HG03095 (cell line): ENCODE data around the gene LIG4.

ENCODE experiments used
- ATAC-seq: cut with Tn5 transposase; IDR thresholded peaks from one replicate; pipeline ENCODE4 v1.9.1; 2021; ENCODE audit warnings: moderate library complexity; ENCODE audit not compliant: unreplicated experiment

The LIG4 gene

GRCh38 chr13:108194435-108194936 lies 20.9 kb downstream of the LIG4 start:
- ATAC-seq: no peak

DNA sequence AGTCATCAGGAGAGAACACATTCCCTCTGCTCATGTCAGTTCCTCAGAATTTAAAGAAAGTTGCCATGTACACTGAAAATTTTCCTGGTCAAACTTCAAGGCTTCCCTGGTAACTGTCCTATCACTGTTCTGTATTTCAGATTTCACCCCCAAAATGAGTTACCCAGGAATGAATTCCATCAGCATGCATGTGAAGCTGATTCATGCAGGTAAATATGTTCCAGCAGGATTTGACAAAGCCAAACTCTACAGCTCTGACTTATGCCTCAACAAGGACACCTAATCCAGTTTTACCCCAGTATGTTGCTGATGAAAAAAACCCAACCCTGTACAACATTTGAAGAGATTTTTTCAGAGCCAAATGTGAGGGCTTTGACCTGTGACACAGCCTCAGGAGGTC lies 21.5 kb downstream of the LIG4 start:
- no peak for ATAC-seq

DNA sequence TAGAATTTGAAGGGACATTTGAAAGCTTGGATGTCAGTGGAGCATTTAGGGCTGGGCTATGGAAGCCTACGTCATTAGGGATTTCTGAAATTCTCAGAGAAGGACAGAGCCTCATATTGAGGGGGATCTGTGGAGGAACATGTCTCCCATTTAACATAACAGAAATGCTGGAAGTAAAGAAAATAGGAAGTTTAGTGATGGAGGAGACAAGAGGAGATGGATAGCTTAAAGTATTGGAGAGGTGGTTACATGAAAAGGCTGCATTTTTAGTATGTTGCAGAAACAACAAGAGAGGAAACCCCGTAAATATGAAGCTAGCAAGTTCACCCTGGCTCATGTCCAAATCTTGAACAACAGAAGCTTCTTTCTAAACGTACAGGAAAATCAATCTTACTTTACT lies 24.4 kb downstream of the LIG4 start:
- ATAC-seq: no peak

DNA sequence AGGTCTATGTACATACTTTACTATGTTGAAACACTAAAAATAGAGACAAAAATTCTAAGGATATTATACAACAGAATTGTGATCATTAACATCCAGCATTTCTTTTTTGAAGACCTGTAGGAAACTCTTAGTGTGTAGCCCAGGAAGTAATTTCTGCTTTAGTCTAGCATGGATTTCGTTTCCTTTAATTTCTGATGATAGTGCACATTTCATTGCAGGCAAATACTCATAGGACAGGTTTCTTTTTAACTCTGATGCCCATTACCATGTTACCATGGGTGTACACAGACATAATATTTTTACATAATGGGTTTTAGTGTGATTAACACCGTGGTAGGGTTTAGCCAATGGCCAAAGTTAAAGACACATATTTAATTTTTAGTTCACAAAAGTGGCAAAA lies 27.1 kb downstream of the LIG4 start:
- no peak for ATAC-seq

GRCh38 chr13:108185223-108185622 lies 30.1 kb downstream of the LIG4 start:
- no peak for ATAC-seq

- no peak for ATAC-seq
Measured at GRCh38 chr13:108182652-108183051, 32.7 kb downstream of the LIG4 start.

- no peak for ATAC-seq
Measured at GRCh38 chr13:108178078-108178477, 37.3 kb downstream of the LIG4 start.

- no peak for ATAC-seq
Measured at GRCh38 chr13:108176685-108177274, 38.6 kb downstream of the LIG4 start.

GRCh38 chr13:108168929-108169328 lies 46.4 kb downstream of the LIG4 start:
- ATAC-seq: no peak

DNA sequence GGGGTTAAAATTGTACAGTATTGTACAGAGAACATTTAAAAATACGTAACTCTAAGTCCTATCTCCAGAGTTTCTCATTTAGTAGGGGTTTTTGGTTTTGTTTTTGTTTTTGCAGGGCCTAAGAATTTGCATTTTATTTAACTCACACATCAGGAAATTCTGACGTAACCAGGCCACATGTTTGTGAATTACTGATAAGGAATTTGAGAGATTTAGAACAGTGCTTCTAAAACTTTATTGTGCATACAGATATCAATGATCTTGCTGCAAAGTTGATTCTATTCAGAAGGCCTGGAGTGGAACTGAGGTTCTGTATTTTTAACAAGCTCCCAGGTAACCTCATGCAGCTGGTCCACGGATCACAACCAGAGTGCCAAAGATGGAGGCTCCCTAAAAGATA lies 49.3 kb downstream of the LIG4 start:
- no peak for ATAC-seq

DNA sequence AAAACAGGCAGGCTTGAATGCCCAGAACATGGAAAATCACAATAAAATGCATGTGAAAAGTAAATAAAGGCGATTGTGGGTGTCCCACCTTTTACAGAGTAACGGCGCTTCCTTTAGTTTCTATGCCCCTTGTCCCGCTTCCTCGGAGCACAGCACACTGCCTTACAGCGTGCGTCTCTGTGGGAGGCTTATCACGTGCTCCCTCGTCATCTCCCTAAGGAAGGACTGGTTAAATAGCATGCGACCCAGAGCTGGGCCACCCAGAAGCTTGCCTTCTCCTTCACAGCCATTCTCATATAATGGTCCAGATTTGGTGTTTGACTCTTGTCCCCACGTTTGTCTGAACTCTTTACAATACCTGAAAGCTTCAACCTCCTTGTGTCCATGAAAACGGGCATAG lies 56.6 kb downstream of the LIG4 start:
- no peak for ATAC-seq
